Renal cortical epithelial cell (primary cell): ENCODE data around the gene WDR91. TPM values are rescaled to one million over a fixed set of nuclear protein-coding genes. Genes with fewer than 3 reads are reported as not detected.
"Not testable (repeated sequence)": the region's sequence is repeated elsewhere in the genome, so short reads cannot be mapped to it uniquely, and the experiment has no call there.

Experiments used
- DNase-seq: peaks from one replicate; pipeline ENCODE4 v3.0.0-alpha.2; 2011; ENCODE audit warnings: low read depth
- total RNA-seq: library from RNA; depleted of rRNA; stranded (reverse); fragments of >200 nt; gene quantifications from 2 replicates; pipeline ENCODE4 v1.2.3, GENCODE V29; 2014

WDR91 gene
- total RNA-seq = 35.1 and 37.8 TPM in 2 replicates

DNA sequence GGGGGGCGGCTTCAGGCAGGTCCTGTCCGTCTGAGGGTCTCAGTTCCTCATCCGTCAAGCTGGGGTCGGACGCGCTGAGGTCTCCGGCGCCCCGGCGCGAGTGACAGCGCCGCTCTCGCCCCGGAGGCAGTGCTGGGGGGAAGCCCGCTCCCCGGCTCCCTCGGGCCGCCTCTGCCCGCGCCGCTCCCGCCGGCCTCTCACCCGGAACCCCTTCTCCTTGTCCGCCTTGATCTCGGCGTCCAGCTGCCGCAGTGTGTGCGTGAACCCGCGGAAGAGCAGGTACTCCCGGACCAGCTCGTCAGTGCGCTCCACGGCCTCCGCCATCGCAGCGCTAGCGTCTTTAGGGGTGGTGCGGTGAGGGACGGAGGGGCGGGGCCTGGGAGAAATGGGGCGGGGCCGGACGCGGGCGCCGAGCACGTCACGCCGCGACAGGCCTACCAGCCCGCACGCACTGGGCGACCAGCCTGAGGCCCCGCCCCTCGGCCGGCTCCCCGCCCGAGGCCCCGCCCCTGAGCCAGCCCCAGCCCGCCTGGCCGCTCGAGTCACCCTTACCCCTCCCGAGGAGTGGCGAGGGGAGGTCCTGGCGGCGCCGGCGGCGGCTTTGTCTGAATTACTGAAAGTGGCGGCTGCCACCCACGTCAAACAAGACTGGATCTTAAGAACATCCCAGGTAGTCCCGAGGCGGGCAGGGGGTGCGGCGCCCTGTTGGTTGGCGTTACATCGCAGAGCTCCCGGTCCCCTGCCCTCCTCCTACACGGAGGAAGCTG, at the start of gene WDR91:
Gene WDR91 (minus strand): TSS at position 348 of the 767 bp plus-strand sequence. CDS start 24 bp downstream, at position 324.
- peak; percentile 78 for DNase-seq

DNA sequence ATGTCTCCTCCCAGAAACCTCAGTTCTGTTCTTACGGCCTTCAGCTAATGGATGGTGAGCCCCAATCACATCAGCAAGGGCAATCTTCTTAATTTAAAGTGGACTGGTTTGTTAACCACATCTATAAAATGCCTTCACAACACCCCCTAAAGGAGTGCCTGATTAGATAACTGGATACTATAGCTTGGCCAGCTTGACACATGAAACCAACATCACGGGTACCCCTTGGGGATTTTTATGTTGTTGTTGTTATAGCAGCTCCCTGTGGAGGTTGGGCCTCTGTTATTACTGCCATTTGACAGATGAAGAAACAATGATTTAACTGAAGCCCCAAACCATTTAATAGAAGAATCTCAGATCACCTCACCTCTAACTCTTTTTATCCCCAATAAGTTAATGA, 49.1 kb upstream of the WDR91 start:
- no peak for DNase-seq

DNA sequence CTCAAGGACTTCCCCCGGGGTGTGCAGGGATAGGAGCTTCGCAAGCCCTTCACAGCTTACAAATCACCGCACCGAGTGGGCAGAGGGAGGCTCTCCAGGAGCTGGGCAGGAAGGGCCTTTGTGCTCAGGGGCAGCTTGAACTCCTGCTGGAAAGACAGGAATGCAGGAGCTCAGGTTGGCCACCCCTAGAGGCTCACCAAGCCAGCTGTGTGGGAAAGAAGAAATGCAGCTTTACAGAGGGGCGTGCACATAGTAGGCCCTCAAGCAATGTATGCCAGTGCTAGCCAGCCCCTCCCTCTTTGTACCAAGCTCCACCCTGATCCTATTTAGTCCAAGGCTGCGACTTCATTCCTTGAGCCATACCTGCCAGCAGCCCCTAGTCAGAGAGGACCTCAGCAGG, 48.4 kb upstream of the WDR91 start:
- DNase-seq = no peak

DNA sequence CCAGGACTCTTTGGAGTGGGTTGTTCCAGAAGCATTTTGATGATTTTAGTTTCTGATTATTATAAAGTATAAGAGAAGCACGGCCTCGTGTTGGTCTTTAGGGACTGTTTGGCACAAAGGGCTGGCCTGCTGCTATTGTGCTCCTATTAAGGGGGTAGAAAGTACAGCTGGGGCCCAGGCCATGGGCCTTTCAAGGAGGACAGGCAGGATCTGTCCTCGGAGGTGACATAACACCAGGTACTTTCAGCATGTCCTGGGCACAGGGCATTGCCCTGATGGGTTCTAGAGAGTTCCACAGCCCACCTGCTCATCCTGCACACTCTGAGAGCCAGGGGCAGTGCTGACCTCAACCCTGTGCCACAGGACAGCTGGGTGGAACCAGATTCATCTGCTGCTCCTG, 47.3 kb upstream of the WDR91 start:
- DNase-seq = no peak

DNA sequence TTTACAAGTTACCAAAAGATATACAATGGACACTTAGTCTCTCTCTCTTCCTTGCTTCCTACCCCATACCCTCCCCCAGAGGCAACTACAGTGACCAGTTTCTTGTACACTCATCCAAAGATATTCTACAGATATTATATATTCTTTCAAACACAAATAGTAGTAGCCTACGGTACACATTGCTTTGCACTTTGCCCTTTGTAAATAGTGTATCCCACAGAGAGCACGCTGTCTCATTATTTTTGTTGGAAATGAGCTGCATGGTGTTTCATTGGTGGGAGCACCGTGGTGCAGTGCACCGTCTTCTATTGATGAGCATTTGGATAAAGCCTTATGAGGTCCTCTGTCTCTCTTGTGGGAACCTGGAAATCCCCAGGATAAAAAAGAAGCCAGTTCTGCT, 46.5 kb upstream of the WDR91 start:
- DNase-seq = no peak

DNA sequence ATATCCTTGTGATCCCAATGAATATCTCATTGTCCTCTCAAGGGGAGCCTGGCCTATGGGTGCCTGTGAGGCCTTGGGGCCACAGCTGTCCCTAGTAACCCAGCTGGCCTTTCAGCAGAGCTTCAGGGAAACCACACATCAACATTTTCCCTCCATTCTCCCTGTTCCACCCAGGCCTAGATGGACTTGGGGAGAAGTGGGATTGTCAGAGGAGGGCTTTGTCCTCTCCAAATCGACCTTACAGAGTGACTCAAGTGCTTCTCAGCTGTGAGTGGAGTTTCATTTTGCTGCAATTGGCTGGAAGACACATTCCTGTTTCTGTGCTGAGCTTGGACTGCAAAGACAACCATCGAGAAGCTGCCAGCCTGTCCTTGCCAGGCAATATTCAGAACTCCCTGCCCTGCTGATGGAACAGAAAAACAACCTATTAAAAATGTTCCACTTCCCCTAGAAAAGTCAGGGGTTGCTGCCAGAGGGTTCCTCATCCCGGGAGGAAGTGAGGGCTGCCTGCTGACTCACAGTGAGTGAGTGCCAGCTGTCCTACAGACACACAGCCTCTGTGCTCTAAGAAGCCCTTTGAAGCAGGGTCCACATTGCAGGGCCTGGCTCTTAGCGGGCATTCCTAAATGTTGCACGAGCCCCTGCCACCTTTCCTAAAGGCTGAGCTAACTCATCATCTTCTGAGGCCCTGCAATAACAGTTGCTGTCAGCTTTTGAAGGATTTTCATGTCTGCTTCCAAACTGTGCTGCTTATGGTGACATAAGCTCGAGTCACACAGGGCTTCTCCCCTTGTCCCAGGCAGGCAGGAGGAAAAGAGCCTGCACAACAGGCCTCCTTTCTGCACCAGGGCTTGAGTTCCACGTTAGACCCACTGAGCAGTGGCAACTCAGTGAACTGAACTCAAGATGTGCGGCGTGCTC, 42.8 kb upstream of the WDR91 start:
- DNase-seq = peak; percentile 72

DNA sequence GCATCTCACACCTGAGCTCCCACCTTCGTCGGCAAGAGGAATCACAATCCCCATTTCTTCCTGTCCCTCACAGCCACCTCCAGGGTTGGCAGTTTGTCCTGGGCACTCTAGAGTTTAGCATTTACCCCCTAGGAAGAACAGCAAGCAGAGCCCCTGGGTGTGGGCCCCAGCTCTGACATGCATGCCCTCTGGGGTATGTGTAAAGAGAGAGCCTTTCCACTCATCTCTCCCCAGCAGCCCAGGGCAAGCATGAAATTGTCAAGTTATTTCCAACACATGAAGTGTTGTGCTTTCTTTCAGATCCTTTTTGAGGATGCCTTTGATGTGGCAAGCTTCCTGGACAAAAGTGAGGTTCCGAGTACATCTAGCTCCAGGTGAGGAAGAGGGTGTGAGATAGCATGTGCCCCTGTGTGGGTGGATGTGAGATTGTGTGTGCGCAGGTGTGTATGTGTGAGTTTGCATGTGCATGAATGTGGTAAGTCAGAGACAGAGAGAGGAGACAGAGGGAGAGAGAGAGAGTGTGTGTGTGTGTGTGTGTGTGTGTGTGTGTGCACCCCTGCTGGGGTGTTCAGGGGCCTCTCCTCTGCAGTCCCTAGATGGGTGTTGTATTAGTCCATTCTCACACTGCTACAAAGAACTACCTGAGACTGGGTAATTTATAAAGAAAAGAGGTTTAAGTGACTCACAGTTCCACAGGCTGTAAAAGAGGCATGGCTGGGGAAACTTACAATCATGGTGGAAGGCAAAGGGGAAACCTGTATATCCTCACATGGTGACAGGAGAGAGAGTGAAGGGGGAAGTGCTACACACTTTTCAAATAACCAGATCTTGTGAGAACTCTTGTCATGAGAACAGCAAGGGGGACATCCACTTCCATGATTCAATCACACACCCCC, 40.4 kb upstream of the WDR91 start:
- peak; percentile 17 for DNase-seq

DNA sequence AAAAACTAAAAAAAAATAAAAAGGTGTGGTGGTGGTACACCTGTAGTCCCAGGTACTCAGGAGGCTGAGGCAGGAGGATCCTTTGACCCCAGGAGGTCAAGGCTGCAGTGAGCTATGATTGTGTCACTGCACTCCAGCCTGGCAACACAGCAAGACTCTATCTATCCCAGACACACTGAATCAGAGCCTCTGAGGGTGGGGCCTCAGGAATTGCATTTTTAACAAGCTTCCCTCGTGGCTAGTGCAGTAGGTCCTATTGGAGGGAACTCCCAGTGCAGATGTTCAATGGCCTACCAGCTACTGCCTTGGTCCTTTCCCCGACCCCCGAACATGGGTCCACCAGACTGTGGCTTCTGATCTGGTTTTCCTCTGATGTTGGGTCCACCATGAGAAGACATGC, 37.2 kb upstream of the WDR91 start:
- DNase-seq = no peak

DNA sequence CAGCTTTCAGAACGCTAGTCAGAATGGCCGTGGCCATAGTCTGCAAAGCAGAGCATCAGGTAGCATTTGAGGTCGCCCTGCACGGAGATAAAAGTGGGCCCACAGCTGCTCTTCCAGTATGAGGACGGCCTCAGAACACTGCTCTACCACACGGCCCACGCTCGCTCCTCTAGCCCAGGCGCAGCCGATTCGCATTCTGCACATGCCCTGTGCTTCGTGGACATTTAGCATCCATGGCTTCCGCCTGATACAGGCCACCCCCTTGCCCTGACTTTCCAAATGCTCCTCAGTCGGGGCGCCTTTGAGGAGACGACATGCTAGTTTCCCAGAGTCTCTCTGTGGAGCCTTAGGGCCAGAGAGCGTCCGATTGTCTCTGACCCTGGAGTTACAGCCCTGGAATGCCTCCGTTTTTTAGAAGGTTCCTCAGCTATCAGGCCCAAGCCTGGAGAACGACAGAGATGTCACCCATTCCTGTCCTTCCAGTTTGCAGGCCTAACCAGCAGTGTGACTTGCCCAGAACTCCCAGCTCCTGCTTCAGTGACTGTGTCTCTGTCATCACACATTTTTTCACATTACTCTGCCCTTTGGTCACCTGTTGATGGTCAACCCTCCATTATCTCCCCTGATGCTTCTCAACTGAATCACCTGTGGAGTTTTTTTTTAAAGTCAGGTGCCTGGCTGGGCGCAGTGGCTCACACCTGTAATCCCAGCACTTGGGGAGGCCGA, 36.6 kb upstream of the WDR91 start:
- DNase-seq = no peak

DNA sequence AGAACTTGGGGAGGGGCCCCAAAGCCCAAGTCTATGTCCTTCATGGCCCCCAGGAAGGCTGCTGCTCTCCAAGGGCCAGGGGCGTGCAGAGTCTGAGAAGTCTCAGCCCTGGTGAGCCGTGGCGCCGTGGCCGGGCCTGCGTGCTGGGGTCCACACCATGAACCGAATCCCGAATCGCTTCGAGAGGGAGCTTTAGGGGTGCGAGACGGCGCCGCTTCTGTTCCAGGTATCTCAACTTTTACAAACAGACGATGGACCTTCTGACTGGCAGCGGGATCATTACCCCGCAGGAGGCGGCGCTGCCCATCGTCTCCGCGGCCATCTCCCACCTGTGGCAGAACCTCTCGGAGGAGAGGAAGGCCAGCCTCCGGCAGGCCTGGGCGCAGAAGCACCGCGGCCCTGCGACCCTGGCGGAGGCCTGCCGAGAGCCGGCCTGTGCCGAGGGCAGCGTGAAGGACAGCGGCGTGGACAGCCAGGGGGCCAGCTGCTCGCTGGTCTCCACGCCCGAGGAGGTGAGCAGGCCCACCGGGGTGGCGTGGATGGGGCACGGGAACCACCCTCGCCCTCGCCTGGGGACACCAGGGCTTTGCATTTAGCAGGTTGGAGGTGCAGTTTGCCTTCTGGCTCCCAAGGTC, 35.0 kb upstream of the WDR91 start:
- DNase-seq = no peak

DNA sequence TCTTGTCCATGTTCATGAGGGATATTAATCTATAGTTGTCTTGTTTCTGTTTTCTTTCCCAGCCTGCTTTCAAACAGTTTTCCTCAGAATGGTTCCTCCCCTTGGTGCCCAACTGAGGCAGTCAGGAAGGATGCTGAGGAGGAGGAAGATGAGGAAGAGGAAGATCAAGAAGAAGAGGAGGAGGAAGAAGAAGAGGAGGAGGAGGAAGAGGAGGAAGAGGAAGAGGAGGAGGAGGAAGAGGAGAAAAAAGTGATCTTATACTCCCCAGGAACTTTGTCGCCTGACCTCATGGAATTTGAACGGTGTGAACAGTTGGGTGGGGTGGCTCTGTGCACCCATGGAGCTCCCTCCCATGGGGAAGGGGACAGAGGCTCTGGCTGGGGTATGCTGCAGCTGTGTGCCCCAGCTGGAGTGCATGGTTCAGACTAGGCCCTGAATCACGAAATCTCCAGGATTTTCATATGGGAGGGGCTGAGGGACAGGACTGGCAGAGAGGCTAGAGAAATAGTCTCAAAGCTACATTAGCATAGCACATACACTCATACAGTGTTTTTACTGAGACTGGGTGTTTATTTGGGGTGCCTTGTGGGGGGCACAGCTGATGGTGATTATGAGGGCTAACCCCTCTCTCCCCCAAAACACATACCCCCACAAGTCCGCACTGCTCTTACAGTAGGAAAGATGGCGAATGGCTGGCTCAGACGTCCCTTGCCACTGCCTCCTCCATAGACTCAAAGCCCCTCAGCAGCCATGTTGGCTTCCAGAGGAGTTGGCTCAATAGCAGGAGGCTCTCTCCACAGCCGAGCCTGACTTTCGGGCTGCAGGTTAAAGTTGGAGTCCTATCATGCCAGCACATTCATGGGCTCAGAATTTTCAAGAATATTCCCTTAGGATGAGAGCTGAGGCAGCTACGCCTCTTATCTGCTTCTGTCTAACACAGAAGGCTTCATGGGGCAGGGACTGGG, 34.2 kb upstream of the WDR91 start:
- no peak for DNase-seq

DNA sequence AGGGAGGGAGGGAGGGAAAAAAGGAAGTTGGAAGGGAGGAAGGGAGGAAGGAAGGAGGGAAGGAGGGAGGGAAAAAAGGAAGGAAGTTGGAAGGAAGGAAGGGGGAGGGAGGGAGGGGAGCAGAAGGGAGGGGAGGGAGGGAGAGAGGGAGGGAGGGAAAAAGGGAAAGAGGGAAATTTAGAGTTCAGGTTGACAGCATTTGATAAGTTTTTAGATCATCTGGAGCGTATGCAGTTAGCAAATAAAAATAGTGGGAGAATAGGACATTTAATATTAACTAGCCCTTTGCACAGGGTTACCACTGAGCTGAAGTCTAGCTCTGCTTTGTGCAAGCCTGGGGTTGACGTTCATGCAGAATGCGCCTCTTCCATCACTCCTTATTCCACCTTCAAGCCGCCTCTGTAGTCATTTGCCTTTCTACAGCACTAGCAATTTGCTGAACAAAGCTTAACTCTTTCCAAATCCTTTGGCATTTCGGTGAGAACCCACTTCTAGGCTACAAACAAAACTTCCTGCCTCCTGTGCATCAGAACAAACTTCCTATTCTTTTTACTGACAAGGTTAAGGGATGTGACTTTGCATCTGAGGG, 30.9 kb upstream of the WDR91 start:
- DNase-seq = no peak

DNA sequence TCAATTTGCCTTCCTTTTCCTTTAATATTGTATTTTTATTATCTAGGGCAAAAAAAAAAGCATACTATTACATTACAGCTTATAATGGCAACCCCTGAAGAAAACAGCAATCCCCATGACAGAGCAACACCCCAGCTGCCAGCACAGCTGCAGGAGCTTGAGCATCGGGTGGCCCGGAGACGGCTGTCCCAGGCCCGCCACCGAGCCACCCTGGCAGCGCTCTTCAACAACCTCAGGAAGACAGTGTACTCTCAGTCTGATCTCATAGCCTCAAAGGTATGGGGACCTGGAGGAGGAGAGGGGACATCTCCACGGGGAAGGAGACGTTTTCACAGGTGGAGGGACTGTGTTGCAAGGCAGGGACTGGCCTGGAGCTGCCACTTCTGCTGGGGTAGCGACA, 29.1 kb upstream of the WDR91 start:
- no peak for DNase-seq

DNA sequence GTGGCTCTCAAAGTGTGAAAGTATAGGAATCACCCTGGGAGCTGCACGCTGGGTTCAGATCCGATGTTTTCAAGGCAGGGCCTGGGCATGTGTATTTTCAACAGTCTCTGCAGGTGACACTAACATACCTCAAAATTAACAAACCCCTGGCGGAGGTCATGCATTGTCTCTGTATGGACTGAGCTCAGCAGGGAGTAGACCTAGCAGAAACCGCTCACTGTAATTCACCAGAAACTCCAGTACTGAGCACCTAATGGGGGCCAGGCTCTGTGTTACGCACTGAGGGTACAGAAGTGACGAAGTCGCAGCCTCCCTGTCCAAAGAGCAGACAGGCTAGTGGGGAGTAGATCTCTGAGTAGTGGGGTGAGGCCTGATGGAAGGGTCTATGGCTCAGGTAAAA, 27.9 kb upstream of the WDR91 start:
- no peak for DNase-seq

DNA sequence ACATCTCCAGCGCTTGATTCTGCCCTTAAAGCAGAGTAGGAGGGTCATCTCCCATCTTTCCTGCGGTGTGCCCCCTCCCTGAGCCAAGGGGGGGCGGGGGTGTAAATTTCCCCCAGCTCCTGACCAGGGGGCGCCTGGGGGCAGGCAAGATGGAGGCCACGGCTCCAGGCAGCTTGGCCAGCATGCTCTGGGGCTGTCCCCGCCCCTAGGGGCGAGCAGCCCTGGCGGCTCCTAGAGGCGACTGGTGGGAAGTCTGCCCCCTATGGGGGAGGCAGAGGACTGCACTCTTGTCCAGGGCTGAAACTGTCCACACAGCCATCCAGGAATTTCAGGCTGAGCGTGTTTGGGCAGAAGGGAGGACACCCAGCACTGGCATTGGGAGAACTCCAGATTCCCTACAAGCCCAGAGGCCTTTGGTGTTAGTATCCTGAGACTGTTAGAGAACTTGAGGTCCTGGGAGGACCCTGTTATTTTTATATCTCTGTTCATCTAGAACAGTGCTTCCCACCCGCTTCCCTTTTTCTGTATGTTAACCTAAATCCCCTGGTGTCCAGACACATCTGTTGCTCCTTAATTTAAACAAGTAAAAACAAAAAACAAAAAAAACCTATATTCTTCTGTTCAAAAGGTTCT, 26.9 kb upstream of the WDR91 start:
- DNase-seq = no peak

DNA sequence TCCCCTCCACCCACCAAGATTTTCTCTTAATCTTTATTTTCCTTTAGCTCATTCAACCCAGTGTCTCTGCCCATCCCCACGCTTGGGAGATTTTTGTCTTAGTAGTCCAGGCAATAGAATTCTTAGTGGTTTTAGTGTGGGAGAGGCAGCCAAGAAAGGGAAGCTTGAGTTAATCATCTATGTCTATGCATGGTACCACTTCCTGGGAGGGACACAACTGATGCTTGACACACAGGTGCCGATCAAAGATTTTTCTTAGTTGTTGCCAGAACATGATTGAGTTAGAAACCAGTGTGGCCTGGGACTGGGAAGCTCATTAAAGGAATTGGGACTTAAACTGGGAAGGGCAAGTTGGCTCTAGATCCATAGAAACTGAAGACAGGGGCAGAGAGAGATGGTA, 25.4 kb upstream of the WDR91 start:
- DNase-seq = peak; percentile 96

DNA sequence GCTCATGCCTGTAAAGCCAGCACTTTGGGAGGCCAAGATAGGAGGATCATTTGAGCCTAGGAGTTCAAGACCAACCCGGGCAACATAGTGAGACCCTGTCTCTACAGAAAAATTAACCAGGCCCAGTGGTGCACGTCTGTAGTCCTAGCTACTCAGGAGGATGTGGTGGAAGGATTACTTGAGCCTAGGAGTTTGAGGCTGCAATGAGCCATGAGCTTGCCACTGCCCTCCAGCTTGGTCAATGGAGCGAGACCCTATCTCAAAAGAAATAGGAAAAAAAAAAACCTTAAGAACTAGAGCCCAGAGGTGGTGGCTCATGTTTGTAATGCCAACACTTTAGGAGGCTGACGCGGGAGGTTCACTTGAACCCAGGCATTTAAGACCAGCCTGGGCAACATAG, 24.5 kb upstream of the WDR91 start:
- DNase-seq = peak; percentile 66

DNA sequence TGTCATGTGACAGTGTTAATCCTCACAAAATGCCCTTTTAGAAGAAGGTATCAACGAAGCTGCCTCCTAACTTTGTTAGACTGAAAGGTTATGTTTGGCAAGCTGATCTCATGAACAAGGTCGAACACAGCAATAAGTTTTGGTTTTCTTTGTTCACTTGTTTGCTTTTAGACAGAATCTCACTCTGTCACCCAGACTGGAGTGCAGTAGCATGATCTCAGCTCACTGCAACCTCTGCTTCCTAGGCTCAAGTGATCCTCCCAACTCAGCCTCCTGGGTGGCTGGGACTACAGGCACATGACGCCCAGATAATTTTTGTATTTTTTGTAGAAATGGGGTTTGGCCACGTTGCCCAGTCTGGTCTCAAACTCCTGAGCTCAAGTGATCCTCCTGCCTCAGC, 23.4 kb upstream of the WDR91 start:
- no peak for DNase-seq

DNA sequence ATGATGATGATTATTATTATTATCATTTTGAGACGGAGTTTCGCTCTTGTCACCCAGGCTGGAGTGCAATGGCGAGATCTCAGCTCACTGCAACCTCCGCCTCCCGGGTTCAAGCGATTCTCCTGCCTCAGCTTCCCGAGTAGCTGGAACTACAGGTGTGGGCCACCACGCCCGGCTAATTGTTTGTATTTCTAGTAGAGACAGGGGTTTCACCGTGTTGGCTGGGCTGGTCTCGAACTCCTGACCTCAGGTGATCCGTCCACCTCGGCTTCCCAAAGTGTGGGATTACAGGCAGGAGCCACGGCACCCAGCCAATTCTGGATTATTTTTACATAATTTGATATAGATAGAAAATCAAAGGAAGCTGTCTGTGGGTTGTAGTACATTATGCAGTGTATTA, 22.8 kb upstream of the WDR91 start:
- not testable (repeated sequence) for DNase-seq
